ENCODE results near the gene PLEKHM3. TPM values are rescaled to one million over a fixed set of nuclear protein-coding genes. Genes with fewer than 3 reads are reported as not detected.
A peak's percentile ranks its signal among the peaks of the same experiment; 100 is the strongest.

PLEKHM3 gene
- total and polyA plus RNA-seq, 2 of the 13 experiments (the other 11 are each of a cell fraction or from before 2014, with no cell fraction given), result 4.5 to 4.7 TPM

DNA sequence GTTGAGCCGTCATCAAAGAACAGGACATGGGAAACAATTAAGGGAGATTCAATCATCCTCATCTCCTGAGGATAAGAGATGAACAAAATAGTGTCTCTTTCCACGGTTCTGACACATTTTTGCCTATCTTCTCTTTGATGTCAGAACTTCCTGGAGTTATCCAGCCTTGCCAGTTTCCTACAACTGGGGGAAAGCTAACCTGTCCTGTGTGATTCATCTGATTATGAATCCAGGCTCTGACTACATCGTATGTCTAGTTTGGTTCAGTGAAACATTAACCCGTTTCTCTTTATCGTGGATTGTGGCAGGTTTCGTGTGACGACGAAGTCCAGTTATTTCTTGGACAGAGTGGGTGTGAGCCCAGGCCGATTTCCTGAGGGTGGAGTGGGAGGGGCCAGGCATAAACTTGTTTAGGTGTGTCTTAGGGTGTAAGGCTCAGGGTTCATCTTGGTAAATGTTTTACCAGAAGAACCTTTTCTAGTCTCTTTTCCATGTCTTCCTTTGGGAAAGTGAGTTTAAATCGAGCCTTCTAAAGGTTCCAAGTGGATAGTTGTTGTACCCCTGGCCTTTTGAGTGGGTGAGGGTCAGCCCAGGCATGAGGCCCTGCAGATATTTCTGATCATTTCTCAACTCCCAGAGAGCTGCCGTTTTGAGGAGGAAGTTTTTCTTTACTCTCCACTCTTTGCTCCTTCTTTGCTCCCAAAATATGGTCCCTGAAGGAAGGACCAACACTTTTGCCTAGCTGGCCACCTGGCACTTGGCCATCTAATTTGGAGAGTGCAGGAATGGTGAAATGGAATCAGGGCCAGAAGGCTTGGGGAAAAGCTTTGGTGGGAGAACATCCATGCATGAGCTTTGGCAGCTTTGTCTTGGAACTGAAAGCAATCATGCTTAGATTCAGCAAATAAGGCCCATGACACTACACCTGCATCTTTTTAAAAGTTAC, 205.2 kb downstream of the PLEKHM3 start (continued):
- no peak for TF ChIP-seq ZNF839 (CRISPR knock-in tag; IDR thresholded peaks at IDR 0.05; ENCODE audit: borderline replicate concordance)
- TF ChIP-seq, protein P1, sequence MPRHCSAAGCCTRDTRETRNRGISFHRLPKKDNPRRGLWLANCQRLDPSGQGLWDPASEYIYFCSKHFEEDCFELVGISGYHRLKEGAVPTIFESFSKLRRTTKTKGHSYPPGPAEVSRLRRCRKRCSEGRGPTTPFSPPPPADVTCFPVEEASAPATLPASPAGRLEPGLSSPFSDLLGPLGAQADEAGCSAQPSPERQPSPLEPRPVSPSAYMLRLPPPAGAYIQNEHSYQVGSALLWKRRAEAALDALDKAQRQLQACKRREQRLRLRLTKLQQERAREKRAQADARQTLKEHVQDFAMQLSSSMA (CRISPR knock-in tag; IDR thresholded peaks at IDR 0.05), result no peak
- TF ChIP-seq KLF9 (CRISPR knock-in tag; IDR thresholded peaks at IDR 0.05; ENCODE audit: low read depth), result peak; percentile 83; the same call in 1 of the 2 replicates
- no peak for TF ChIP-seq ZNF572 (CRISPR knock-in tag; IDR thresholded peaks at IDR 0.05)
- peak; percentile 86; the same call in 1 of the 2 replicates for TF ChIP-seq ZNF337 (CRISPR knock-in tag; IDR thresholded peaks at IDR 0.05; ENCODE audit: borderline replicate concordance, low read depth)
- no peak for TF ChIP-seq ZNF782 (CRISPR knock-in tag; IDR thresholded peaks at IDR 0.05; ENCODE audit: borderline replicate concordance)
- no peak for TF ChIP-seq CHD2 (IDR thresholded peaks at IDR 0.05; ENCODE audit: low read depth, low read length)
- TF ChIP-seq, protein P2, sequence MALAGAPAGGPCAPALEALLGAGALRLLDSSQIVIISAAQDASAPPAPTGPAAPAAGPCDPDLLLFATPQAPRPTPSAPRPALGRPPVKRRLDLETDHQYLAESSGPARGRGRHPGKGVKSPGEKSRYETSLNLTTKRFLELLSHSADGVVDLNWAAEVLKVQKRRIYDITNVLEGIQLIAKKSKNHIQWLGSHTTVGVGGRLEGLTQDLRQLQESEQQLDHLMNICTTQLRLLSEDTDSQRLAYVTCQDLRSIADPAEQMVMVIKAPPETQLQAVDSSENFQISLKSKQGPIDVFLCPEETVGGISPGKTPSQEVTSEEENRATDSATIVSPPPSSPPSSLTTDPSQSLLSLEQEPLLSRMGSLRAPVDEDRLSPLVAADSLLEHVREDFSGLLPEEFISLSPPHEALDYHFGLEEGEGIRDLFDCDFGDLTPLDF (CRISPR knock-in tag; IDR thresholded peaks at IDR 0.05), result peak; percentile 50; the same call in 1 of the 2 replicates
- TF ChIP-seq, protein P3, sequence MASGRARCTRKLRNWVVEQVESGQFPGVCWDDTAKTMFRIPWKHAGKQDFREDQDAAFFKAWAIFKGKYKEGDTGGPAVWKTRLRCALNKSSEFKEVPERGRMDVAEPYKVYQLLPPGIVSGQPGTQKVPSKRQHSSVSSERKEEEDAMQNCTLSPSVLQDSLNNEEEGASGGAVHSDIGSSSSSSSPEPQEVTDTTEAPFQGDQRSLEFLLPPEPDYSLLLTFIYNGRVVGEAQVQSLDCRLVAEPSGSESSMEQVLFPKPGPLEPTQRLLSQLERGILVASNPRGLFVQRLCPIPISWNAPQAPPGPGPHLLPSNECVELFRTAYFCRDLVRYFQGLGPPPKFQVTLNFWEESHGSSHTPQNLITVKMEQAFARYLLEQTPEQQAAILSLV (CRISPR knock-in tag; IDR thresholded peaks at IDR 0.05; ENCODE audit: borderline replicate concordance), result no peak
- no peak for TF ChIP-seq PLRG1 (conservative IDR thresholded peaks at IDR 0.05)
- TF ChIP-seq REPIN1 (CRISPR knock-in tag; IDR thresholded peaks at IDR 0.05; ENCODE audit: borderline replicate concordance, low read depth), result peak; percentile 84; the same call in 1 of the 2 replicates
- TF ChIP-seq ZNF776 (CRISPR knock-in tag; IDR thresholded peaks at IDR 0.05), result no peak
- peak in 1 of 2 experiments; percentile 93; a peak in 2 of 4 replicates for TF ChIP-seq KLF16 (CRISPR knock-in tag; IDR thresholded peaks at IDR 0.05)
- TF ChIP-seq U2AF1 (optimal IDR thresholded peaks at IDR 0.05; ENCODE audit: low read depth, low read length), result no peak
- no peak for TF ChIP-seq PAWR (CRISPR knock-in tag; IDR thresholded peaks at IDR 0.05; ENCODE audit: borderline replicate concordance)
- TF ChIP-seq, protein P4, sequence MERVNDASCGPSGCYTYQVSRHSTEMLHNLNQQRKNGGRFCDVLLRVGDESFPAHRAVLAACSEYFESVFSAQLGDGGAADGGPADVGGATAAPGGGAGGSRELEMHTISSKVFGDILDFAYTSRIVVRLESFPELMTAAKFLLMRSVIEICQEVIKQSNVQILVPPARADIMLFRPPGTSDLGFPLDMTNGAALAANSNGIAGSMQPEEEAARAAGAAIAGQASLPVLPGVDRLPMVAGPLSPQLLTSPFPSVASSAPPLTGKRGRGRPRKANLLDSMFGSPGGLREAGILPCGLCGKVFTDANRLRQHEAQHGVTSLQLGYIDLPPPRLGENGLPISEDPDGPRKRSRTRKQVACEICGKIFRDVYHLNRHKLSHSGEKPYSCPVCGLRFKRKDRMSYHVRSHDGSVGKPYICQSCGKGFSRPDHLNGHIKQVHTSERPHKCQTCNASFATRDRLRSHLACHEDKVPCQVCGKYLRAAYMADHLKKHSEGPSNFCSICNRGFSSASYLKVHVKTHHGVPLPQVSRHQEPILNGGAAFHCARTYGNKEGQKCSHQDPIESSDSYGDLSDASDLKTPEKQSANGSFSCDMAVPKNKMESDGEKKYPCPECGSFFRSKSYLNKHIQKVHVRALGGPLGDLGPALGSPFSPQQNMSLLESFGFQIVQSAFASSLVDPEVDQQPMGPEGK (CRISPR knock-in tag; IDR thresholded peaks at IDR 0.05), result peak; percentile 91
- no peak; the same call in 1 of the 2 replicates for TF ChIP-seq SALL2 (CRISPR knock-in tag; IDR thresholded peaks at IDR 0.05)
- TF ChIP-seq, protein P5, sequence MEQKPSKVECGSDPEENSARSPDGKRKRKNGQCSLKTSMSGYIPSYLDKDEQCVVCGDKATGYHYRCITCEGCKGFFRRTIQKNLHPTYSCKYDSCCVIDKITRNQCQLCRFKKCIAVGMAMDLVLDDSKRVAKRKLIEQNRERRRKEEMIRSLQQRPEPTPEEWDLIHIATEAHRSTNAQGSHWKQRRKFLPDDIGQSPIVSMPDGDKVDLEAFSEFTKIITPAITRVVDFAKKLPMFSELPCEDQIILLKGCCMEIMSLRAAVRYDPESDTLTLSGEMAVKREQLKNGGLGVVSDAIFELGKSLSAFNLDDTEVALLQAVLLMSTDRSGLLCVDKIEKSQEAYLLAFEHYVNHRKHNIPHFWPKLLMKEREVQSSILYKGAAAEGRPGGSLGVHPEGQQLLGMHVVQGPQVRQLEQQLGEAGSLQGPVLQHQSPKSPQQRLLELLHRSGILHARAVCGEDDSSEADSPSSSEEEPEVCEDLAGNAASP (CRISPR knock-in tag; IDR thresholded peaks at IDR 0.05; ENCODE audit: borderline replicate concordance), result peak; percentile 80
- no peak for TF ChIP-seq ZZZ3 (CRISPR knock-in tag; IDR thresholded peaks at IDR 0.05; ENCODE audit: borderline replicate concordance)
- TF ChIP-seq, protein P6, sequence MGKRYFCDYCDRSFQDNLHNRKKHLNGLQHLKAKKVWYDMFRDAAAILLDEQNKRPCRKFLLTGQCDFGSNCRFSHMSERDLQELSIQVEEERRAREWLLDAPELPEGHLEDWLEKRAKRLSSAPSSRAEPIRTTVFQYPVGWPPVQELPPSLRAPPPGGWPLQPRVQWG (CRISPR knock-in tag; IDR thresholded peaks at IDR 0.05; ENCODE audit: borderline replicate concordance, low read depth), result no peak

Measured in HepG2 (cell line).